Stomach (tissue), 9 donors: ENCODE measurements around the gene STK33. TPM values are rescaled to one million over a fixed set of nuclear protein-coding genes. Genes with fewer than 3 reads are reported as not detected.

Experiments
- DNase-seq, 2 donors: peaks; one replicate each; pipeline versions ENCODE4 v3.0.0 to v3.0.0-alpha.2; 2013 to 2019
- H3K27ac ChIP-seq, 5 donors: fragments of 200-600 bp in 4 of 5; sonication (generic) in 4 of 5; one replicate each; pipeline ENCODE4 v1.5.1; 2013 to 2019; ENCODE audit warnings: mild to moderate bottlenecking in 1 of 5, moderate library complexity in 1 of 5
- H3K27me3 ChIP-seq, 3 donors: fragments of 200-600 bp; sonication (generic); one replicate each; pipeline ENCODE4 v1.5.1; 2017 to 2019; ENCODE audit warnings: mixed run types in 1 of 3
- H3K36me3 ChIP-seq, 4 donors: fragments of 200-600 bp; sonication (generic); 1 replicate in 3 of 4; 2 replicates in 1 of 4; pipeline ENCODE4 v1.5.1; 2016 to 2019
- H3K4me1 ChIP-seq, 4 donors: fragments of 200-600 bp; sonication (generic); one replicate each; pipeline ENCODE4 v1.5.1; 2016 to 2019
- H3K4me3 ChIP-seq, 4 donors: fragments of 200-600 bp; sonication (generic) in 3 of 4; one replicate each; pipeline ENCODE4 v1.5.1; 2016 to 2019; ENCODE audit warnings: mild to moderate bottlenecking in 1 of 4
- H3K9me3 ChIP-seq, 4 donors: fragments of 200-600 bp; sonication (generic); one replicate each; pipeline ENCODE4 v1.5.1; 2016 to 2019
- CTCF ChIP-seq, 7 experiments: fragments of 450-650 bp in 4 of 7; fragments of 200-600 bp in 3 of 7; sonication (generic) in 3 of 7; IDR thresholded peaks; one replicate each; pipeline ENCODE4 v1.5.1; 2016 to 2019; ENCODE audit warnings: antibody characterized with exemption in 7 of 7, control low read depth in 2 of 7, mild to moderate bottlenecking in 1 of 7
- EP300 ChIP-seq: sonication (generic); formaldehyde crosslinking; IDR thresholded peaks from one replicate; pipeline ENCODE4 v1.6.1; 2017; ENCODE audit warnings: antibody characterized with exemption
- POLR2A ChIP-seq, 4 donors: fragments of 450-650 bp; IDR thresholded peaks; one replicate each; pipeline ENCODE4 v1.6.1; 2016; ENCODE audit warnings: antibody characterized with exemption in 4 of 4, control low read depth in 2 of 4, mild to moderate bottlenecking in 1 of 4, moderate library complexity in 1 of 4
- POLR2AphosphoS5 ChIP-seq, 3 donors: sonication (generic); formaldehyde crosslinking; IDR thresholded peaks; one replicate each; pipeline ENCODE4 v1.6.1; 2016; ENCODE audit warnings: antibody characterized with exemption in 3 of 3
- WGBS, 5 donors: extraction: QIAGEN DNeasy Blood & Tissue Kit in 3 of 5; methylation state at CpG; one replicate each; pipeline versions ENCODE4 v1.1.5 to v1.1.7; 2013 to 2018; 5-methylcytosine and 5-hydroxymethylcytosine counted together
- intact Hi-C: fragments of 100-400 bp; cut with DNase I; formaldehyde crosslinking; loops from one replicate; pipeline ENCODE4 v1.15.1; 2023; ENCODE audit warnings: low total_unique reads
- polyA plus RNA-seq, 3 donors: library from polyadenylated mRNA; stranded (reverse); fragments of 200-250 nt; gene quantifications; one replicate each; pipeline ENCODE4 v1.2.3, GENCODE V29; 2013
- total RNA-seq, 5 donors: library from RNA; depleted of rRNA; stranded (reverse); fragments of >200 nt; gene quantifications; one replicate each; pipeline versions ENCODE4 v1.1.0 to v1.2.3, GENCODE V29; 2014 to 2016
- donor health status: healthy with polysubstance abuse.
- donor health status: Bipolar disorder and iron deficiency.
- donor health status: healthy.

STK33 gene
- total and polyA plus RNA-seq, 8 donors = 3.1 to 21.3 (median 10.9) TPM; not detected in 1

GRCh38 chr11:8362491-8362890, 231.5 kb downstream of the STK33 start:
- Histone ChIP-seq H3K27me3 (no peaks in the 10 kb centered on the region), H3K9me3 (no peaks in the 10 kb centered on the region), H3K4me3 (no peak overlapping the region), H3K4me1 (peaks cover 0 to 2% (median 0%) of the 10 kb centered on the region in 4 donors), H3K27ac (no peak overlapping the region), H3K36me3 (no peaks in the 10 kb centered on the region)
- WGBS, 5 donors = 65 to 75% (median 72%) methylated on average over 4 of the region's 4 CpGs
- TF ChIP-seq CTCF (IDR thresholded peaks at IDR 0.05) (no peak), EP300 (no peak), POLR2A (IDR thresholded peaks at IDR 0.05) (no peak), POLR2AphosphoS5 (IDR thresholded peaks at IDR 0.05) (no peak)
- intact Hi-C loops = no loop called here
- no peak for DNase-seq

GRCh38 chr11:8361664-8362210, 232.3 kb downstream of the STK33 start:
- WGBS, 5 donors = 90 to 94% (median 93%) methylated on average over 10 to 12 of the region's 12 CpGs
- Histone ChIP-seq H3K36me3 (no peaks in the 10 kb centered on the region), H3K4me3 (no peak overlapping the region), H3K27ac (no peak overlapping the region), H3K9me3 (no peaks in the 10 kb centered on the region), H3K4me1 (peaks cover 0 to 9% (median 0%) of the 10 kb centered on the region in 4 donors), H3K27me3 (no peaks in the 10 kb centered on the region)
- DNase-seq = no peak
- intact Hi-C loops = no loop called here
- no peak for TF ChIP-seq EP300
- no peak for TF ChIP-seq POLR2AphosphoS5 (IDR thresholded peaks at IDR 0.05)
- TF ChIP-seq CTCF (IDR thresholded peaks at IDR 0.05) = no peak
- TF ChIP-seq POLR2A (IDR thresholded peaks at IDR 0.05) = no peak

- WGBS, 5 donors = 84 to 94% (median 88%) methylated on average over 7 of the region's 7 CpGs
- Histone ChIP-seq H3K4me3 (no peak overlapping the region), H3K4me1 (peaks cover 0 to 15% (median 0%) of the 10 kb centered on the region in 4 donors), H3K27ac (no peak overlapping the region), H3K27me3 (no peaks in the 10 kb centered on the region), H3K36me3 (no peaks in the 10 kb centered on the region), H3K9me3 (no peaks in the 10 kb centered on the region)
- intact Hi-C loops = no loop called here
- TF ChIP-seq POLR2AphosphoS5 (IDR thresholded peaks at IDR 0.05) (no peak), CTCF (IDR thresholded peaks at IDR 0.05) (no peak), POLR2A (IDR thresholded peaks at IDR 0.05) (no peak), EP300 (no peak)
- no peak for DNase-seq
These were observed 232.8 kb downstream of the STK33 start for GRCh38 chr11:8361206-8361605.

GRCh38 chr11:8360086-8360828, 233.8 kb downstream of the STK33 start:
- peak in 1 of 2 donors; percentile 38 for DNase-seq
- peaks cover 0 to 18% (median 1%) of the 10 kb centered on the region in 4 donors for H3K4me1 ChIP-seq

More at GRCh38 chr11:8360086-8360828, 233.8 kb downstream of the STK33 start:
- no peaks in the 10 kb centered on the region for H3K36me3 ChIP-seq
- 78 to 84% (median 80%) methylated on average over 9 of the region's 9 CpGs for WGBS, 5 donors
- TF ChIP-seq EP300 (no peak), CTCF (IDR thresholded peaks at IDR 0.05) (no peak), POLR2A (IDR thresholded peaks at IDR 0.05) (no peak)
- intact Hi-C loops = no loop called here
- no peaks in the 10 kb centered on the region for H3K9me3 ChIP-seq
- H3K27me3 ChIP-seq = no peaks in the 10 kb centered on the region
- no peak overlapping the region for H3K27ac ChIP-seq
- no peak overlapping the region for H3K4me3 ChIP-seq
